ENCODE measurements around the gene GNAI1. TPM values are rescaled to one million over a fixed set of nuclear protein-coding genes. Genes with fewer than 3 reads are reported as not detected.

Gene GNAI1
- total RNA-seq, 6 experiments from 2014 or later, result 58.8 to 70.9 (median 66.4) TPM

- H3K4me1 Mint-ChIP-seq (ENCODE audit: low read depth), result peaks cover 7% of the 10 kb centered on the region
Observed at GRCh38 chr7:80093349-80093748, 41.3 kb upstream of the GNAI1 start.

DNA sequence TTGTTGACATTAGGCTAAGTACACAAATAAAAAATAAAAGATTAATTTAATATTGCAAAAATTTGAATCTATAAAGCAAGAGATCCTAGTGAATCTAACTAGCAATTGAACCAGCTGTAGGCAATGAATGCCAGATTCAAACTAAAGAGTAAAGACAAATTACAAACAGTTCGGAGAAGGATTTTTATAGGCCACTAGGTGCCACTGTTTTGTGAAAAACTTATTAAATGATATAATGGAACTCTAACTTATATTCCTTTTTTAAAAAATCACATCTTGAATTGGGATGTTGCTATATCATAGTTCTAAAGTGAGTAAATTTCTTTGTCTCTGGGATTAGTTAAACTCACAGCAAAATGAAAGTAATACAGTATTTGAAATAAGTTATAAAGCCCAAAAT is 39.1 kb upstream of the GNAI1 start:
- peak; percentile 82 for TF ChIP-seq CTCF (IDR thresholded peaks at IDR 0.05)
- no peaks in the 10 kb centered on the region for H3K9me3 Mint-ChIP-seq
- no peak overlapping the region for H3K27ac Mint-ChIP-seq
- no peak for DNase-seq
- H3K4me3 Mint-ChIP-seq, result no peak overlapping the region
- no peaks in the 10 kb centered on the region for H3K27me3 Mint-ChIP-seq (ENCODE audit: insufficient read depth)
- H3K4me1 Mint-ChIP-seq (ENCODE audit: low read depth), result peaks cover 7% of the 10 kb centered on the region
- H3K36me3 Mint-ChIP-seq (ENCODE audit: low read depth), result no peaks in the 10 kb centered on the region

More at GRCh38 chr7:80093349-80093748, 41.3 kb upstream of the GNAI1 start:
- Mint-ChIP-seq H3K36me3 (ENCODE audit: low read depth) (no peaks in the 10 kb centered on the region), H3K9me3 (no peaks in the 10 kb centered on the region), H3K27ac (no peak overlapping the region), H3K27me3 (ENCODE audit: insufficient read depth) (no peaks in the 10 kb centered on the region), H3K4me3 (no peak overlapping the region)
- TF ChIP-seq CTCF (IDR thresholded peaks at IDR 0.05), result no peak
- no peak for DNase-seq

DNA sequence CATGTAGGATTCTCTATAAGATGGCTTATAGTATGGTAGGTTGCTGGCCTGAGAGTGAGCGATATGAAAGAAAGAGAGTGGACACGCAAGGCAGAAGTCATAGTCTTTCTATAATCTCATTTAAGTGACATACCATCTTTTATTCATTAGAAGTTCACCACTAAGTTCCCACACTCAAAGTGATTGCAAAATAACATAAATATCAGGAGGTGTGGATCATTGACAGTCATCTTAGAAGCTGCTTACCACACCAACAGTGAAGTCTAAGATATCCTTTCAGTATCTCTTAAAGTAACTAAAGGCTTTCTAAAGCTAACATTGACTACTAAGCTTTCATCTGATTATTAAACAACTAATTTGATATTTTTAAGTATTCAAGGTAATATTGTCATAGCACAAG is 36.9 kb upstream of the GNAI1 start:
- DNase-seq, result no peak
- Mint-ChIP-seq H3K27ac (no peak overlapping the region), H3K27me3 (ENCODE audit: insufficient read depth) (no peaks in the 10 kb centered on the region; the same call in 1 of the 2 replicates), H3K9me3 (no peaks in the 10 kb centered on the region), H3K4me1 (ENCODE audit: low read depth) (peaks cover 7% of the 10 kb centered on the region), H3K36me3 (ENCODE audit: low read depth) (no peaks in the 10 kb centered on the region), H3K4me3 (no peak overlapping the region; the same call in 1 of the 2 replicates)
- TF ChIP-seq CTCF (IDR thresholded peaks at IDR 0.05), result no peak

DNA sequence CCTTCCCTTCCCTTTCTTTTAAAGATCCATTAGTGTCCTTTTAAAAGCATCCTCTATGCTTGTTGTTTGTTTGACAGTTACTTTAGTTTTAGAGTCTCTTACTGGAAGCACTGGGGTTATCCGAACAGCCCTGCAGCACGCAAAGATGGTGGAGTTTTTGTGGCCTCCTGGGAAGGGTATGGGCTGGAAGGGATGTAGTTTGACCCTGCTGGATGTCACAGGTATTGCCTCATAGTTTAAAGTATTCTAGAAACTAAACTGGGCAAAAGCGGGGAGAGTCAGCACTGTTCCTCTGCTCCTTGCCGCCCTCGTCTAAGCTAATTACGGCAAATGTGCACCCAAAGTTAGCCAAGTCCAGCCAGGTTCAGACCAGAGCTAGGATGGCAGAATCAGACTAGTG is 35.8 kb upstream of the GNAI1 start:
- peaks cover 7% of the 10 kb centered on the region for H3K4me1 Mint-ChIP-seq (ENCODE audit: low read depth)
- no peak overlapping the region for H3K27ac Mint-ChIP-seq
- no peak for DNase-seq
- no peaks in the 10 kb centered on the region for H3K36me3 Mint-ChIP-seq (ENCODE audit: low read depth)
- H3K9me3 Mint-ChIP-seq, result no peaks in the 10 kb centered on the region
- H3K27me3 Mint-ChIP-seq (ENCODE audit: insufficient read depth), result no peaks in the 10 kb centered on the region; the same call in 1 of the 2 replicates
- H3K4me3 Mint-ChIP-seq, result no peak overlapping the region
- peak; percentile 53 for TF ChIP-seq CTCF (IDR thresholded peaks at IDR 0.05)

DNA sequence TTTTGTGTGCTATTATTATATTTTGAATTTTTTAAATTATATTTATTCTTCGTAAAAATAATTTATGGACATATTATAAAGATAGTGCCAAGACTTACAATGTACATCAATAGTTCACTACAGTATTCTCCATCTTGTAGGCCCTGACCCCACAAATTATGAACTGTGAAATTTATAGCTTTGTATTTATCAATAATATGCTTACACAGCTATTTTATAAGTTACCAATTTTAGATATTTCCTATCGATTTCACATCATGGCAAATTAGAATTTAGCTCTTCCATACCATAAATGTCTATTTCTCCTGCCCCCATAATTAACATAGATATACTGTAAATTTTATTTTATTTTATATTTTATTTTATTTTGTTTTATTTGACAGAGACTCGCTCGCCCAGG is 34.4 kb upstream of the GNAI1 start:
- Mint-ChIP-seq H3K36me3 (ENCODE audit: low read depth) (no peaks in the 10 kb centered on the region), H3K27ac (no peak overlapping the region), H3K4me1 (ENCODE audit: low read depth) (peaks cover 7% of the 10 kb centered on the region), H3K4me3 (no peak overlapping the region), H3K9me3 (no peaks in the 10 kb centered on the region), H3K27me3 (ENCODE audit: insufficient read depth) (no peaks in the 10 kb centered on the region; the same call in 1 of the 2 replicates)
- TF ChIP-seq CTCF (IDR thresholded peaks at IDR 0.05), result no peak
- DNase-seq, result no peak

All from HFFc6 (cell line).